OCI-LY3 (cell line): ENCODE data around the gene ELOB.

Source experiments
- CTCF ChIP-seq: fragments of 200-600, 300-600 bp; sonication (generic); IDR thresholded peaks from 2 replicates; pipeline ENCODE4 v1.5.1; 2014; ENCODE audit warnings: antibody characterized with exemption, low read length, low read depth
- EZH2phosphoT487 ChIP-seq: fragments of 200-600 bp; shearing (Covaris generic); IDR thresholded peaks from 2 replicates; pipeline ENCODE4 v1.6.1; 2018; ENCODE audit warnings: antibody characterized with exemption, mixed run types, low read depth

- TF ChIP-seq CTCF (no peak), EZH2phosphoT487 (no peak)
Measured at GRCh38 chr16:2779978-2780898, 3.2 kb upstream of the ELOB start.
